ENCODE results near the gene TMBIM6. TPM values are rescaled to one million over a fixed set of nuclear protein-coding genes. Genes with fewer than 3 reads are reported as not detected.
A peak's percentile ranks its signal among the peaks of the same experiment; 100 is the strongest.
"Not testable (repeated sequence)": the region's sequence is repeated elsewhere in the genome, so short reads cannot be mapped to it uniquely, and the experiment has no call there.

Gene TMBIM6
- total RNA-seq, 4 donors from 2014 or later, result 181 to 310 (median 224) TPM

DNA sequence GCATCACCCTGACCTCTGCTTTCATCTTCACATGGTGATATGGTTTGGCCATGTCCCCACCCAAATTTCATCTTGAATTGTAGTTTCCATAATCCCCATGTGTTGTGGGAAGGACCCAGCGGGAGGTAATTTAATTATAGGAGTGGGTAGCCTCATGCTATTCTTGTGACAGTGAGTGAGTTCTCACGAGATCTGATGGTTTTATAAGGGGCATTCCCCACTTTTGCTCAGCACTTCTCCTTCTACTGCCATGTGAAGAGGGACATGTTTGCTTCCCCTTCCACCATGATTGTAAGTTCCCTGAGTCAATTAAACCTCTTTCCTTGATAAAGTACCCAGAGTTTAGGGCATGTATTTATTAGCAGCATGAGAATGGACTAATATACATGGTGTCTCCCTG is 38.2 kb downstream of the TMBIM6 start:
- intact Hi-C loops (cut with DNase I; ENCODE audit: low total_unique reads), result no loop called here
- no peaks in the 10 kb centered on the region for H3K36me3 ChIP-seq
- DNase-seq, result no peak
- TF ChIP-seq, protein P1, sequence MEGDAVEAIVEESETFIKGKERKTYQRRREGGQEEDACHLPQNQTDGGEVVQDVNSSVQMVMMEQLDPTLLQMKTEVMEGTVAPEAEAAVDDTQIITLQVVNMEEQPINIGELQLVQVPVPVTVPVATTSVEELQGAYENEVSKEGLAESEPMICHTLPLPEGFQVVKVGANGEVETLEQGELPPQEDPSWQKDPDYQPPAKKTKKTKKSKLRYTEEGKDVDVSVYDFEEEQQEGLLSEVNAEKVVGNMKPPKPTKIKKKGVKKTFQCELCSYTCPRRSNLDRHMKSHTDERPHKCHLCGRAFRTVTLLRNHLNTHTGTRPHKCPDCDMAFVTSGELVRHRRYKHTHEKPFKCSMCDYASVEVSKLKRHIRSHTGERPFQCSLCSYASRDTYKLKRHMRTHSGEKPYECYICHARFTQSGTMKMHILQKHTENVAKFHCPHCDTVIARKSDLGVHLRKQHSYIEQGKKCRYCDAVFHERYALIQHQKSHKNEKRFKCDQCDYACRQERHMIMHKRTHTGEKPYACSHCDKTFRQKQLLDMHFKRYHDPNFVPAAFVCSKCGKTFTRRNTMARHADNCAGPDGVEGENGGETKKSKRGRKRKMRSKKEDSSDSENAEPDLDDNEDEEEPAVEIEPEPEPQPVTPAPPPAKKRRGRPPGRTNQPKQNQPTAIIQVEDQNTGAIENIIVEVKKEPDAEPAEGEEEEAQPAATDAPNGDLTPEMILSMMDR (IDR thresholded peaks at IDR 0.05 in 4 of 5, conservative IDR thresholded peaks at IDR 0.05 in 1 of 5), result no peak
- in situ Hi-C loops (cut with MboI; ENCODE audit: low sequenced_read_pairs in 4 of 4), result loop anchor here (5.0 to 10.0 kb wide), 2 partner anchors 55 to 58 kb away; no protein-coding TSS in a partner anchor
- H3K27me3 ChIP-seq, result no peaks in the 10 kb centered on the region
- H3K4me3 ChIP-seq, result no peak overlapping the region
- ATAC-seq, result no peak
- peaks cover 14 to 17% of the 10 kb centered on the region in 2 donors for H3K4me1 ChIP-seq
- H3K9me3 ChIP-seq, result no peaks in the 10 kb centered on the region
- H3K27ac ChIP-seq, result no peak overlapping the region

DNA sequence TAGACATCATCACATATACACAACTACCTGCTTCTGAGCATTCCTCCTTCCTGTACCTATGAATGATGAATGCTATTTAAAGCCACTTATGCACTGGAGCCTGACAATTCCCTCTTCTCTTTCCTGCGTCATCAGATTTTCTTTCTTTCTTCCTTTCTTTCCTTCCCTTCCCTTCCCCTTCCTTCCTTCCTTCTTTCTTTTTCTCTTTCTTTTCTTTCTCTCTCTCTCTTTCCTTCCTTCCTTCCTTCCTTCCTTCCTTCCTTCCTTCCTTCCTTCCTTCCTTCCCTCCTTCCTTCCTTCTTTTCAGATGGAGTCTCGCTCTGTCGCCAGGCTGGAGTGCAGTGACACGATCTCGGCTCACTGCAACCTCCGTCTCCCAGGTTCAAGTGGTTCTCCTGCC is 39.6 kb downstream of the TMBIM6 start:
- intact Hi-C loops (cut with DNase I; ENCODE audit: low total_unique reads), result loop anchor here (5.0 kb wide), 1 partner anchor 46 kb away; the partner anchor contains the start of gene NCKAP5L
- in situ Hi-C loops (cut with MboI; ENCODE audit: low sequenced_read_pairs in 4 of 4); H3K27me3 ChIP-seq; DNase-seq; H3K9me3 ChIP-seq; H3K36me3 ChIP-seq; H3K27ac ChIP-seq; H3K4me3 ChIP-seq; ATAC-seq: not testable (repeated sequence)
- H3K4me1 ChIP-seq, result peaks cover 20 to 22% of the 10 kb centered on the region in 2 donors

DNA sequence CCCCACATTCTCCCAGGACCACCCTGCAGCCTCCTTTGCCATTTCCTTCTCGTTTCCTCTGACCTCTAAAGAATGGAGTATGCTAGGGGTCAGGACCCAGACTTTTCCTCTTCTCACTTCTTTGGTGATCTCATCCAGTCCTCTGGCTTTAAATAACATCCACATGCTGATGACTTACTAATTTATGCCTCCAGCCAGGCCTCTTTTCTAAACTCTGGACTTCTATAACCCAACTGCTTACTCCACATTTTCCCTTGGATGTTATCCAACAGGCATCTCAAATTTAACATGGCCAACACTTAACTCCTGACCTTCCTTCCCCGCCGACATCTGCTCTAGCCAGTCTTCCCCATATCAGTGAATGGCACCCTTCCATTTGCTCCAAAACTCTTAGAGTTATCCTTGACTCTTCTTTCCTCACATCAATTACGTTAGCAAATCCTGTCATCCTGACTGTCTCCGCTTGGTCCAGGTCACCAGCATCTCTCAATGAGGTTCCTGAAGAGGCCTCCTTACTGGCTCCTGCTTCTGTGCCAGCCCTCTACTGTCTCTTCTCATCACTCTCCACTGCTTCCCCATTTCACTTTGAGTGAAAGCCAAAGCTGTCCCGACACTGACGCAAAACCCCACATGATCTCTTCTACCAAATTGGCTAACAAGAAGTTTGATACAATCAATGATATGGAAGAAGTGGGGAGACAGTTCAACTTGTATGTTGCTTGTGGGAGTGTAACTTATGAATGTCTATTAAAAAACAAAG is 42.7 kb downstream of the TMBIM6 start:
- Histone ChIP-seq H3K27ac (peak overlapping the region; percentile 56 to 74 (median 66)), H3K36me3 (no peaks in the 10 kb centered on the region), H3K27me3 (no peaks in the 10 kb centered on the region), H3K4me1 (peaks cover 20 to 22% of the 10 kb centered on the region in 2 donors), H3K4me3 (no peak overlapping the region), H3K9me3 (no peaks in the 10 kb centered on the region)
- TF ChIP-seq, protein P1 (IDR thresholded peaks at IDR 0.05 in 4 of 5, conservative IDR thresholded peaks at IDR 0.05 in 1 of 5), result no peak
- no peak for TF ChIP-seq POLR2A (IDR thresholded peaks at IDR 0.05)
- in situ Hi-C loops (cut with MboI; ENCODE audit: low sequenced_read_pairs in 4 of 4) (no loop called here), intact Hi-C loops (cut with DNase I; ENCODE audit: low total_unique reads) (loop anchor here (5.0 kb wide), 1 partner anchor 43 kb away; the partner anchor contains the start of gene NCKAP5L)
- no peak for DNase-seq
- ATAC-seq, result peak; percentile 77 to 86

DNA sequence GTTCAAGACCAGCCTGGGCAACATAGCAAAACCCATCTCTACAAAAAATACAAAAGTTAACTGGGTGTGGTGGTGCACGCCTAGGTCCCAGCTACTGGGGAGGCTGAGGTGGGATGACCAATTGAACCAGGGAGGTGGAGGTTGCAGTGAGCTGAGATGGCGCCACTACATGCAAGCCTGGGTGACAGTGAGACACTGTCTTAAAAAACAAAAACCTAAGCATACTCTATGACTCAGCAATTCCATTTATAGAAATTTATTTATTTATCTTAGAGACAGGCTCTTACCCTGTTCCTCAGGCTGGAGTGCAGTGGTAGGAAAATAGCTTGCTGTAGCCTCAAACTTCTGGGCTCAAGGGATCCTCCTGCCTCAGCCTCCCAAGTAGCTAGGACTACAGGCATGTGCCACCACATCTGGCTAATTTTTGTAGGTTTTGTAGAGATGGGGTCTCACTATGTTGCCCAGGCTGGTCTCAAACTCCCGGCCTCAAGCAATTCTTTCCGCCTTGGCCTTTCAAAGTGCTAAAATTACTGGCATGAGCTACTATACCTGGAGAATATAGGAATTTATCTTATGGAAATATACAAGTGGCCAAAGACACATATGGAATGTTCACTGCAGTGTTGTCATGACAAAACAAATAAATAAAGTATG is 43.5 kb downstream of the TMBIM6 start:
- no peaks in the 10 kb centered on the region for H3K27me3 ChIP-seq
- H3K27ac ChIP-seq, result peak overlapping the region in 3 of 4 donors; percentile 63 to 74 (median 69)
- no peak overlapping the region for H3K4me3 ChIP-seq
- peaks cover 20 to 22% of the 10 kb centered on the region in 2 donors for H3K4me1 ChIP-seq
- no peak for DNase-seq
- TF ChIP-seq, protein P1 (IDR thresholded peaks at IDR 0.05 in 4 of 5, conservative IDR thresholded peaks at IDR 0.05 in 1 of 5), result no peak
- no peak for TF ChIP-seq POLR2A (IDR thresholded peaks at IDR 0.05)
- H3K9me3 ChIP-seq, result no peaks in the 10 kb centered on the region
- H3K36me3 ChIP-seq, result no peaks in the 10 kb centered on the region
- ATAC-seq, result peak in 1 of 2 donors; percentile 42
- intact Hi-C loops (cut with DNase I; ENCODE audit: low total_unique reads) (loop anchor here (5.0 kb wide), 1 partner anchor 42 kb away; the partner anchor contains the start of gene NCKAP5L), in situ Hi-C loops (cut with MboI; ENCODE audit: low sequenced_read_pairs in 4 of 4) (no loop called here)

DNA sequence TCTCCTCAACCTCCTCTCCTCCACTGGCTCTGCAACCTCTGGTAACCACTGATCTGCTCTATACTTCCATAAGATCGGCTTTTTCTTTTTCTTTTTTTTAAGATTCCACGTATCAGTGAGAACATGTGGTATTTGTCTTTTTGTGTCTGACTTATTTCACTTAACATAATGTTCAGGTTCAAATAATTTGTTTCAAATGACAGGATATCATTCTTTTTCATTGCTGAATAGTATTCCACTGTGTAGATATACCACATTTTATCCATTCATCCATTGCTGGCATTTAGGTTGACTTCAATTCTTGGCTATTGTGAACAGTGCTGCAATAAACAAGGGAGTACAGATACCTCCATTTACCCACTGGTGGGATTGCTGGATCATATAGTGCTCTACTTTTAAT is 46.3 kb downstream of the TMBIM6 start:
- H3K36me3 ChIP-seq, result peaks cover 0 to 18% of the 10 kb centered on the region in 2 donors
- H3K27ac ChIP-seq, result no peak overlapping the region
- ATAC-seq (no peak), DNase-seq (no peak)
- no peak overlapping the region for H3K4me3 ChIP-seq
- no peaks in the 10 kb centered on the region for H3K9me3 ChIP-seq
- TF ChIP-seq, protein P1 (IDR thresholded peaks at IDR 0.05 in 4 of 5, conservative IDR thresholded peaks at IDR 0.05 in 1 of 5), result no peak
- TF ChIP-seq POLR2A (IDR thresholded peaks at IDR 0.05), result no peak
- peaks cover 20 to 22% of the 10 kb centered on the region in 2 donors for H3K4me1 ChIP-seq
- no peaks in the 10 kb centered on the region for H3K27me3 ChIP-seq
- in situ Hi-C loops (cut with MboI; ENCODE audit: low sequenced_read_pairs in 4 of 4) (no loop called here), intact Hi-C loops (cut with DNase I; ENCODE audit: low total_unique reads) (no loop called here)
